Stimulated activated CD8-positive, alpha-beta memory T cell treated with anti-CD3 and anti-CD28 coated beads, Interleukin-12 subunit alpha, Interleukin-12 subunit beta, amount 100 ng/mL, for 1 hour (primary cell): Measurements from ENCODE around the gene KCNC3.

Source experiments
- DNase-seq: peaks from one replicate; pipeline ENCODE4 v3.0.0-alpha.2; 2020; ENCODE audit warnings: low read depth

KCNC3 gene

DNA sequence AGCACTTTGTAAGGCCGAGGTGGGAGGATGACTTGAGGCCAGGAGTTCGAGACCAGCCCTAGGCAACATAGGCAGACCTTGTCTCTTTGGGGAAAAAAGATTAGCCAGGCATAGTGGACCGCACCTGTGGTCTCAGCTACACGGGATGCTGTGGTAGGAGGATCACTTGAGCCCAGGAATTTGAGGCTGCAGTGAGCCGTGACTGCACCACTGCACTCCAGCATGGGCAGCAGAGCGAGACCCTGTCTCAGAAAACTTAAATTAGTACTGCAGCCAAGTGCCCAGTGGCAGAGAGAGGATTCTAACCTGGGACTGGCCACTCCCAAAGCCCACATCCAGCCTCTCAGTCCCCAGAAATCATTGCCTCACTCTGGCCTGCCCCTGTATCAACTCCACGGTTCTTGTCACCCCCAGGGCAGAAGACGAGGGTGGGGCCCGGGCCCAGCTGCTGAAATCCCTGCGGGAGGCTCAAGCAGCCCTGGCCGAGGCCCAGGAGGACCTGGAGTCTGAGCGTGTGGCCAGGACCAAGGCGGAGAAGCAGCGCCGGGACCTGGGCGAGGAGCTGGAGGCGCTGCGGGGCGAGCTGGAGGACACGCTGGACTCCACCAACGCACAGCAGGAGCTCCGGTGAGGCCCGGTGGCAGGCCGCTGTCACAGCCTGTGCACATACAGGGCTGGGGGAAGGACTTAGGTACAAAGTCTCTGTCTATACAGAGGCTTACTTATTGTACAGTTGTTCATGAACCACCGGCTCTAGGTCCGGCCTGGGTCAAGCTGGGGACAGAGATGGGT lies 53.4 kb downstream of the KCNC3 start:
- no peak for DNase-seq

DNA sequence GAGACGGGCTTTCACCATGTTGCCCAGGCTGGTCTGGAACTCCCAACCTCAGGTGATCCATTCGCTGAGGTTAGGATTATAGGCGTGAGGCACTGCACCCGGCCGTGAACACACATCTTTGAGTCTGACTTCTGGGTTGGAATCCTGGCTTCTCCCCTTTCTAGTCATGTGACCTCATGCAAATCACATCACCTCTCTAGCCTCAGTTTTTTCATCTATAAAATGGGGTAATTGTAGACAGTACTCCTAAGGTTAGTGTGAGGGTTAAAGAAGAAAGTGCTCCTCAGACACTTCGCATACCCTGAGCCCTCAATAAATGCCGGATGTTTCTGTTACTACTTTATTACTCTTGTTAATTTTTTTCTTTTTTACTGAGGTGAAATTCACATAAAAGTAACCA lies 55.4 kb downstream of the KCNC3 start:
- DNase-seq = no peak

GRCh38 chr19:50272263-50272897 lies 56.8 kb downstream of the KCNC3 start:
- no peak for DNase-seq

GRCh38 chr19:50269653-50270052 lies 59.5 kb downstream of the KCNC3 start:
- no peak for DNase-seq

- no peak for DNase-seq
These were observed 60.7 kb downstream of the KCNC3 start for GRCh38 chr19:50268501-50268900.

DNA sequence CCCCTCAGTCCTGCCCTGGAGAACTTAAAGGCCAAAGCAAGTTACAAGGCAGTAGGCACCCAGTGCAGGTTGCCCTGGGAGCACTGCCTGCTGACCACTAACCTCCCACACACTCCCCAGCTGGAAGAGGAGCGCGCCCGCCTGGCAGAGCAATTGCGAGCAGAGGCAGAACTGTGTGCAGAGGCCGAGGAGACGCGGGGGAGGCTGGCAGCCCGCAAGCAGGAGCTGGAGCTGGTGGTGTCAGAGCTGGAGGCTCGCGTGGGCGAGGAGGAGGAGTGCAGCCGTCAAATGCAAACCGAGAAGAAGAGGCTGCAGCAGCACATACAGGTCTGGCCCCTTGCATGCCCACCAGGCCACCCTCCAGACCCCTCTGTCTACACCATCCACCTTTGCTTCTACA lies 61.1 kb downstream of the KCNC3 start:
- DNase-seq = no peak

GRCh38 chr19:50266896-50267295 lies 62.3 kb downstream of the KCNC3 start:
- no peak for DNase-seq

DNA sequence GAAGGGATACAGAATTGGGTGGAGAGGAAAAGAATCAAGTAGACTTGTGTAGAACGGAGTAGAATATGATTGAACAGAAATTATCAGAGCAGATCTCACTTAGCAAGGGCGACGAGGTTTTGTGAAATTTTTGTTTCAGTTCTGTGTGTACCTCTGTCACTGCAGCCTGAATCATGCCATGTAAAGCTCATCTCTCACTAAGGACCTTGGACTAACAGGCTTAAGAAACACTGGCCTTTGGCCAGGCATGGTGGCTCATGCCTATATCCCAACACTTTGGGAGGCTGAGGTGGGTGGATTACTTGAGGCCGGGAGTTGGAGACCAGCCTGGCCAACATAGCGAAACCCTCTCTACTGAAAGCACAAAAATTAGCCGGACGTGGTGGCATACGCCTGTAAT lies 63.1 kb downstream of the KCNC3 start:
- no peak for DNase-seq

DNA sequence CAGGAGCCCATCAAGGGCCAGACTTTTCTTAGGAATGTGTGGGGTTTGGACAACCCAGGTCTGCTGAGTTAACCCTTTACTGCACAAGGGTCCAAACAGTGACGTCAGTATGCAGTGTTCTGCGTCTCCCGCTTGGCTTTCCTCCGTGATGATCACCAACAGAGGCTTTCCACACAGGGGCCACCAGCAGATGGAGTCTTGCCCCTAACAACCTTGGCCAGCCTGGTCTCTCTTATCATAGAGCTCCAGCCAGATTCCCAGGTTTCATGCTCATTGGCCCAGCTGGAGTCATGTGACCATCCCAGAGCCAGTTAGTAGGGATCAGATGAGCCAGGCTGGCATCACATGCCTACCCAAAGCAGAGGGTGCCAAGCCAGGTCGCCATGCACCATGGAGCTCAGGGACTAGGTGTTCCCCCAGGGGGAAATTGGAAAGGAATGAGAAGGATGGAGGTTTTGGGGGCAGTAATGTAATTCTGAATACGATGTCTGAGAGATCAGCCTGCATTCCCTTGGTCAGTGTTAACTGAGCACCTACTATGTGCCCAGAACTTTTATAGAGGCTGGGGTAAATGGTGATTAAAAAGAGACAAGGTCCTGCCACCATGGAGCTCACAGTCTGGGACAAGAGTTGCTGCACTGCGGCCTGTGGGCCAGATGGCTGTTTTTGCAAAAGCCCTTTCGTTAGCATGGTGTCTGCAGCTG lies 64.5 kb downstream of the KCNC3 start:
- DNase-seq = no peak

DNA sequence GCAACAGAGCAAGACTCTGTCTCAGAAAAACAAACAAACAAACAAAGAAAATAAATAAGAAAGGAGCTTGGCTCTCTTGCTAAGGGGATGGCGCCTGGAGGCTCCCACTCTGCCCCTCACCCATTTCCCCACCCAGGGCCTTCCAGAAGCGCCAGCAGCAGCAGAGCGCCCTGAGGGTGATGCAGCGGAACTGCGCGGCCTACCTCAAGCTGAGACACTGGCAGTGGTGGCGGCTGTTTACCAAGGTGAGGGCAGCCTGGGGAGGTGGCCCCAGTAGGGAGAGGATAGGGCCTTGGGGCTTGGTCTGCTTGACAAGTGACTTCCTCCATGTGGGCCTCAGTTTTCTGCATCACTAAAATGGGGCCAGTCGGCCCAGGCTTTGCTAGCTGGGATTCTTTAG lies 66.0 kb downstream of the KCNC3 start:
- no peak for DNase-seq
